Measurements from ENCODE around the gene MED17.

The MED17 gene

DNA sequence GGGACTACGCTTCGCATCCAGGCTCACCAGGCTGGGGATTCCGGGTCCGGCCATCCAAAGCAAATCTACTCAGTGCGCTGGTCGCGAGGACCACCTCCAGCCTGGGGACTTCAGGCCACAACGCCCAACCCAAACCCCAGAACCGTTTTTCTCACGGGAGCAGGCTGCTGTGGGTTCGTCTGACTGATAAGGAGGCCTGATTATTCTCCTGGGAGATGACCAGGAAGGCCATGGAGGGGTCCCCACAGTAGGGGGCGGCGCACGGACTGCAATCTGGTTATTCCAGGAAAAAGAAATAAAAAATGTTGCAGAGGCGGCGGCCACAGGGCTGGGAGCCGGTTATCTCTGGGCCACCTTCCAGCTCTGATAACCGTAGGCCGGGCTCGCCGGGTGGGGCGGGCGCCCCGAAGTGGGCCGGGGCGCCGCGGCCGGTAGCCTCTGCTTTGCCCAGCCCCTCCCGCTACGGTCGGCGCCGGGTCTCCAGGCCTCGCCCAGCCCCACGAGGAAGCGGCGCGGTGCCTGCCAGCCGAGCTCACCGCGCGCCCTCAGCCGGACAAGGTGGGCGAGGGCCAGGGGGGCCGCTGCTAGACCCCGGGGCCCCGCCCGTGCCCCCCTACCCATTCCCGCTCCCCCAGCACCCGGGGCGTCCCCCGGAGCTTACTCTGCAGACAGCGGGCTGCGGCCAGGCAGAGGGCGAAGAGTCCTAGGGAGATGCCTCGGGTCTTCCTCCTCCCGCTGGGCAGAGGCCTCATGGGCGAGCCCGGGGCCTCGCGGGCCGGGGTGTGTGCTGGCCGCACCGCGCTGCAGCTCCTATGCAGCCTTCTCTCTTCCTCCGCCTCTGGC, 65.9 kb downstream of the MED17 start:
- DNase-seq (ENCODE audit: low read depth): no peak

DNA sequence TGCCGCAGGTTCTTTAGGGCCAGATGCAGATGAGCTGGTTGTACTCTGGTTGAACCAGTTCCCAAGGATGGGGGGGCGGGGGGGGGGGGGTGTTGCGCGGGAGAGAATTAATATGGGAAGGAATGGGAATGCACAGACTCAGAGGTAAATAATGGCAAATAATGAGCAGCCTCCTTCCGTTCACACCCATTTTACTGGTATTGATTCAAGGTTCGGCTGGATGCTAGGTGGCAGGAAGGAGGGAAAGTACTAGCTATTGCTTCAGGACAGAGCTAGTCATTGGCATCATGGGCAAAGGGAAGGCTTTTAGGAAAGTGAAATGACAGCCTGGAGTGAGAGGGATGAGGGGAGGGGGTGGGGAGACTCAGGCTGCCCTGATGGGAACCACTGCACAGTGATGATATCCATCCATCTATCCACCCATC, 66.5 kb downstream of the MED17 start, which contains the start of gene VSTM5:
VSTM5 (minus strand) TSS at position 25 of the 425 bp plus-strand sequence. CDS start 116 bp downstream, outside the sequence.
- no peak for DNase-seq (ENCODE audit: low read depth)

DNA sequence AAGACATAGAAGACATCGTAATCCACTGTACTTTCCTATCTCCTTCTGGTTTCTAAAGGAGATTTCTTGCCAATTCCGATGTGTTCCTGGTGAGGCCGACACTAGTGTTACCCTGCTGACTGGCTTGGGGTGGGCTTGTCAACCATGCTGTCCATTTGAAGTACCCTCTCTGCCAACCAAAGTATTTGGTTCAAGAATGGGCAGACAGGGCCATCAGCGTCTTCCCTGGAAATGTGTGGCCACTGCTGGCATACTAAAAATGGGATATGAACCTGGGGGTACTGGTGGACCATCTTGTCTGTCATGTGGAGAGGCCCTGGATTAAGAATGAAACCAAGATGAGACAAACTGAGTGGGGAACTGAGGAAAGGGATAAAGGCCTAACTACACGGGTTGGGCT, 68.2 kb downstream of the MED17 start:
- no peak for DNase-seq (ENCODE audit: low read depth)

DNA sequence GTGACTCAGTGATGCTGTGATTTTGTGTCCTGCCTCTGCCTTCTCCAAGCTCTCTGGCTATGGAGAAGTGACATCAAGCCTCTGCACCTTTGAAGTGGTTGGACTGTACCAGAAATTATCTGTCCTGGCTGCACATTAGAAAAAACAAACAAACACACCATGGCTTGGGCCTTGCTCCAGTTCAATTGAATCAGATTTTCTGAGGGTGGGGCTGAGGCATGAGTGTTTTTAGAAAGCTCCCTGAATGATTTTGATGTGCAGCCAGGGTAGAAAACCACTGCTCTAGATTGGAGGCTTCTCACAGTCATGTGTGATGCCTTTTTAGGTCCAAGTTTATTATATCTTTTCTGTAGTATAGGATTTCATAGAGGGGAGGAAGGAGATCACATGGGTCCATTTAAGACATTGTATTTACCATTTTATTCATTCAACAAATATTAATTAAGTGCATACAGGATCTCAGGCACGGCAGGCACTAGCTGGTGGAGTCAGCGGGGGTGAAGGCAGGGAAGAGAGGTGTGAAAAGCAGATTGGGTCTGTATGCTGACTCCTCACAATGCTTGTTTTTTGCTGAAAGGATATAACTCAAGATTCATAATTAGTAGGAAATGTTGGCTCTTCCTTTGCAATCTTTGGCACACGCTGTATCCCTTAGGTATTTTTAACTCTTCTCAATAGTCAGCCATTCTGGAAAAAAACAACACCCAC, 73.5 kb downstream of the MED17 start:
- DNase-seq (ENCODE audit: low read depth): no peak

DNA sequence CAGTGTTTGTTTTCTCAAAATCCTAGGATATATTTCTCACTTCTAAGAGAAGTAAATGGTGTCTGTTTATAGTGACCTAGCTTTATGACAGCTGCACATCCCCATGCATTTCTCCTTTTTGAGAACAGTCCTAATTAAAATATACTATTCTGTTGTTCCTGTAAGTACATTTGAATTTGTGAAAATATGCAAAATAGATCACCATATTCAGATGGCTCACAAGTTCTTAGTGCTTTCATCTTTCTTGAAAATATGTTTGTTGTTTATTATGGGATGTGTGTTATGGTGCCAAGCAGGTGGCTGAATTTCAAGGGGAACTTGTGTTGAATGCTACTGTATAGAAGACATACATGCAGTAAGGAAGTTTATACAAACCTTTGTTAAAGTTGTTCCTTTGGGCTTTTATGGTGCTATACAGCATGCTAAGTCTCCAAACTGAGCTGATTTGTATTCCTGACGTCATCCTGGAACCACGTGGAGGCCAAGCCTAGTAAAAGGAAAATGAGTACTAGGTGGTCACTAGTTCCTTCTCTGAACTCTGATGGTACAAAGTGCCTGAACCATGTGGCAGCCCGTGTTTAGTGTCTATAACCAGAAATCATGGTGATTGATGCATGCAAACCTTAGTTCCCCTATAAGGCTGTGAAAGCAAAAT, 74.2 kb downstream of the MED17 start:
- DNase-seq (ENCODE audit: low read depth): no peak

DNA sequence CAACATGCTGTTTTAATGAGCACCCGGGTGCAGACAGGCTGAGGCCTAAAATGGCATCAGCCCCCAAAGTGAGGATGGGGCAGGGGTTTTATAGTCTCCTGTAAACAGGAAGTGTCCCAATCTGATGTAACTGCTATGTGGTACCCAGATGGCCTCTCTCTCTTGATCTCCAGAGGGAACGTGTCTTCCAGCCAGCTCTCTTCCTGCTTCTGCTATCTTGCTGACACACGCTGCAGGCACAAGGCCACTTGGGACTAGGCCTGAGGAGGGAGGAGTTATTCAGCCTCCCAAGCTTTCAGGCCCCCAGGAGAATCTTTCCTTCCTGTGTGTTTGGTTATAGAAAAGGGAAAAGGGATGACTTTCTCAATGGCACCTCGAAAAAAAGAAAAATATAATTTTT, 77.7 kb downstream of the MED17 start:
- DNase-seq (ENCODE audit: low read depth): no peak

Data from stimulated activated CD8-positive, alpha-beta memory T cell treated with anti-CD3 and anti-CD28 coated beads, Interleukin-4, amount 100 ng/mL, for 24 hours (primary cell).